CD8-positive, alpha-beta memory T cell (primary cell): Measurements from ENCODE around the gene MAFB. TPM values are rescaled to one million over a fixed set of nuclear protein-coding genes. Genes with fewer than 3 reads are reported as not detected.

Source experiments
- CTCF ChIA-PET: fragments of 350-600 bp; sonication (Branson Sonifier 250); formaldehyde crosslinking; loops from one replicate; lab custom pipeline; 2021; ENCODE audit warnings: antibody characterized with exemption; lab: Charles Lee
- POLR2A ChIA-PET: fragments of 350-600 bp; sonication (Branson Sonifier 250); formaldehyde crosslinking; loops from one replicate; lab custom pipeline; 2021; ENCODE audit warnings: antibody characterized with exemption; lab: Charles Lee
- DNase-seq, 5 donors: peaks; one replicate each; pipeline versions ENCODE4 v3.0.0 to v3.0.0-alpha.2; 2020 to 2022; ENCODE audit warnings: mixed read lengths in 1 of 5
- H3K27ac ChIP-seq: one replicate; pipeline ENCODE4 v1.7.0; 2013; ENCODE audit warnings: low read depth, mild to moderate bottlenecking, low read length, moderate library complexity
- H3K27me3 ChIP-seq: 2 replicates; pipeline ENCODE4 v1.7.0; 2013; ENCODE audit warnings: low read length, mild to moderate bottlenecking; ENCODE audit not compliant: insufficient read depth, poor library complexity, severe bottlenecking
- H3K36me3 ChIP-seq: 2 replicates; pipeline ENCODE4 v1.7.0; 2013; ENCODE audit warnings: mild to moderate bottlenecking, low read length, moderate library complexity; ENCODE audit not compliant: insufficient read depth
- H3K4me1 ChIP-seq: 2 replicates; pipeline ENCODE4 v1.7.0; 2013; ENCODE audit warnings: mild to moderate bottlenecking, low read length, moderate library complexity; ENCODE audit not compliant: insufficient read depth
- H3K4me3 ChIP-seq: 2 replicates; pipeline ENCODE4 v1.7.0; 2013; ENCODE audit warnings: mild to moderate bottlenecking, low read length
- H3K9me3 ChIP-seq: 2 replicates; pipeline ENCODE4 v1.7.0; 2013; ENCODE audit warnings: mild to moderate bottlenecking, low read length
- H3K27ac Mint-ChIP-seq, 8 donors: one replicate each; pipeline ENCODE4 v1.8.0; 2020 to 2021; ENCODE audit warnings: mixed read lengths in 8 of 8, mild to moderate bottlenecking in 6 of 8, inconsistent platforms in 3 of 8, moderate library complexity in 3 of 8
- H3K27me3 Mint-ChIP-seq, 2 donors: one replicate each; pipeline ENCODE4 v1.8.0; 2020 to 2021; ENCODE audit warnings: mixed read lengths in 2 of 2, mild to moderate bottlenecking in 1 of 2, moderate library complexity in 1 of 2
- H3K36me3 Mint-ChIP-seq, 3 donors: one replicate each; pipeline ENCODE4 v1.8.0; 2020 to 2021; ENCODE audit warnings: mixed read lengths in 3 of 3, inconsistent platforms in 1 of 3, mild to moderate bottlenecking in 1 of 3
- H3K4me1 Mint-ChIP-seq, 3 donors: one replicate each; pipeline ENCODE4 v1.8.0; 2020 to 2021; ENCODE audit warnings: mixed read lengths in 3 of 3, inconsistent platforms in 1 of 3, mild to moderate bottlenecking in 1 of 3
- H3K4me3 Mint-ChIP-seq, 7 donors: one replicate each; pipeline ENCODE4 v1.8.0; 2020 to 2021; ENCODE audit warnings: mixed read lengths in 7 of 7, mild to moderate bottlenecking in 6 of 7, moderate library complexity in 4 of 7, inconsistent platforms in 2 of 7
- H3K9me3 Mint-ChIP-seq, 5 donors: one replicate each; pipeline ENCODE4 v1.8.0; 2020 to 2022; ENCODE audit warnings: mixed read lengths in 5 of 5, mild to moderate bottlenecking in 3 of 5, moderate library complexity in 2 of 5, inconsistent platforms in 1 of 5
- polyA plus RNA-seq: library from polyadenylated mRNA; unstranded; fragments of 300-500 nt; fragmentation: Illumina TruSeq; gene quantifications from one replicate; pipeline ENCODE4 v1.2.3, GENCODE V29; 2021
- total RNA-seq, 2 experiments: library from RNA; stranded (reverse); gene quantifications; one replicate each; pipeline ENCODE4 v1.2.3, GENCODE V29; 2021

Gene MAFB
- total and polyA plus RNA-seq, 3 experiments from 2014 or later = 1.7 to 2.0 TPM; not detected in 1

- POLR2A ChIA-PET = no interaction called here
- no peaks in the 10 kb centered on the region for H3K9me3 Mint-ChIP-seq
These were observed 22.0 kb upstream of the MAFB start for GRCh38 chr20:40711079-40711478.

GRCh38 chr20:40710603-40711002 is 21.6 kb upstream of the MAFB start:
- no peak overlapping the region for H3K4me3 ChIP-seq
- no peak overlapping the region for H3K27ac Mint-ChIP-seq
- peaks cover 1 to 33% of the 10 kb centered on the region in 2 donors for H3K27me3 Mint-ChIP-seq
- H3K4me1 Mint-ChIP-seq = no peaks in the 10 kb centered on the region
- H3K9me3 ChIP-seq = no peaks in the 10 kb centered on the region
- no peak overlapping the region for H3K4me3 Mint-ChIP-seq
- no peak overlapping the region for H3K27ac ChIP-seq
- H3K4me1 ChIP-seq = no peaks in the 10 kb centered on the region
- peaks cover 9% of the 10 kb centered on the region for H3K27me3 ChIP-seq
- DNase-seq = no peak
- no peaks in the 10 kb centered on the region for H3K36me3 Mint-ChIP-seq
- no peaks in the 10 kb centered on the region for H3K9me3 Mint-ChIP-seq
- ChIA-PET CTCF (no interaction called here), POLR2A (no interaction called here)
- no peaks in the 10 kb centered on the region for H3K36me3 ChIP-seq

More at GRCh38 chr20:40711079-40711478, 22.0 kb upstream of the MAFB start:
- H3K27me3 ChIP-seq = peaks cover 9% of the 10 kb centered on the region
- no peaks in the 10 kb centered on the region for H3K36me3 ChIP-seq
- H3K4me1 Mint-ChIP-seq = no peaks in the 10 kb centered on the region
- H3K9me3 ChIP-seq = no peaks in the 10 kb centered on the region
- H3K4me1 ChIP-seq = no peaks in the 10 kb centered on the region
- no peak overlapping the region for H3K27ac Mint-ChIP-seq
- H3K27ac ChIP-seq = no peak overlapping the region
- H3K4me3 ChIP-seq = no peak overlapping the region
- H3K36me3 Mint-ChIP-seq = no peaks in the 10 kb centered on the region
- CTCF ChIA-PET = no interaction called here
- H3K27me3 Mint-ChIP-seq = peaks cover 1 to 34% of the 10 kb centered on the region in 2 donors
- H3K4me3 Mint-ChIP-seq = no peak overlapping the region
- no peak for DNase-seq

GRCh38 chr20:40706977-40707582 is 18.0 kb upstream of the MAFB start:
- Mint-ChIP-seq H3K4me3 (no peak overlapping the region), H3K27ac (peak overlapping the region in 1 of 8 donors; percentile 56)
- no peak for DNase-seq

GRCh38 chr20:40705413-40705812 is 16.4 kb upstream of the MAFB start:
- Histone ChIP-seq H3K27me3 (no peaks in the 10 kb centered on the region), H3K36me3 (no peaks in the 10 kb centered on the region), H3K9me3 (no peaks in the 10 kb centered on the region), H3K4me3 (no peak overlapping the region), H3K27ac (no peak overlapping the region), H3K4me1 (no peaks in the 10 kb centered on the region)
- Mint-ChIP-seq H3K4me3 (no peak overlapping the region), H3K4me1 (no peaks in the 10 kb centered on the region), H3K27me3 (peaks cover 0 to 17% of the 10 kb centered on the region in 2 donors), H3K36me3 (no peaks in the 10 kb centered on the region), H3K27ac (no peak overlapping the region), H3K9me3 (no peaks in the 10 kb centered on the region)
- ChIA-PET POLR2A (no interaction called here), CTCF (no interaction called here)
- DNase-seq = no peak

More at GRCh38 chr20:40706977-40707582, 18.0 kb upstream of the MAFB start:
- H3K27me3 Mint-ChIP-seq = peaks cover 1 to 16% of the 10 kb centered on the region in 2 donors
- H3K9me3 Mint-ChIP-seq = no peaks in the 10 kb centered on the region
- no peaks in the 10 kb centered on the region for H3K9me3 ChIP-seq
- no peaks in the 10 kb centered on the region for H3K4me1 Mint-ChIP-seq
- H3K4me3 ChIP-seq = no peak overlapping the region
- H3K36me3 ChIP-seq = no peaks in the 10 kb centered on the region
- no peaks in the 10 kb centered on the region for H3K4me1 ChIP-seq
- POLR2A ChIA-PET = no interaction called here
- no peaks in the 10 kb centered on the region for H3K36me3 Mint-ChIP-seq
- CTCF ChIA-PET = interaction anchor here (1.2 kb wide), 1 partner anchor 34 kb away, joined by 4 read pairs; no protein-coding TSS in a partner anchor
- no peak overlapping the region for H3K27ac ChIP-seq
- H3K27me3 ChIP-seq = peaks cover 2% of the 10 kb centered on the region

- H3K4me3 Mint-ChIP-seq = no peak overlapping the region
- Histone ChIP-seq H3K9me3 (no peaks in the 10 kb centered on the region), H3K27ac (no peak overlapping the region), H3K27me3 (no peaks in the 10 kb centered on the region), H3K4me1 (no peaks in the 10 kb centered on the region), H3K4me3 (no peak overlapping the region), H3K36me3 (no peaks in the 10 kb centered on the region)
- CTCF ChIA-PET = no interaction called here
- peaks cover 0 to 22% of the 10 kb centered on the region in 2 donors for H3K27me3 Mint-ChIP-seq
- H3K36me3 Mint-ChIP-seq = no peaks in the 10 kb centered on the region
- POLR2A ChIA-PET = no interaction called here
- H3K4me1 Mint-ChIP-seq = no peaks in the 10 kb centered on the region
- no peak for DNase-seq
- no peak overlapping the region for H3K27ac Mint-ChIP-seq
- H3K9me3 Mint-ChIP-seq = no peaks in the 10 kb centered on the region
These were observed 15.8 kb upstream of the MAFB start for GRCh38 chr20:40704828-40705227.

- no peaks in the 10 kb centered on the region for H3K4me1 ChIP-seq
- Mint-ChIP-seq H3K4me3 (no peak overlapping the region), H3K9me3 (no peaks in the 10 kb centered on the region), H3K36me3 (no peaks in the 10 kb centered on the region), H3K27ac (no peak overlapping the region), H3K27me3 (peaks cover 1 to 20% of the 10 kb centered on the region in 2 donors), H3K4me1 (no peaks in the 10 kb centered on the region)
- no peak overlapping the region for H3K27ac ChIP-seq
- H3K4me3 ChIP-seq = no peak overlapping the region
- H3K9me3 ChIP-seq = no peaks in the 10 kb centered on the region
- ChIA-PET POLR2A (no interaction called here), CTCF (no interaction called here)
- H3K27me3 ChIP-seq = no peaks in the 10 kb centered on the region
- DNase-seq = no peak
- H3K36me3 ChIP-seq = no peaks in the 10 kb centered on the region
These were observed 15.0 kb upstream of the MAFB start for GRCh38 chr20:40703975-40704530.

- CTCF ChIA-PET = no interaction called here
- no peak for DNase-seq
- POLR2A ChIA-PET = no interaction called here
These were observed 13.5 kb upstream of the MAFB start for GRCh38 chr20:40702504-40702903.

GRCh38 chr20:40698744-40699143 is 9.7 kb upstream of the MAFB start:
- H3K9me3 Mint-ChIP-seq = no peaks in the 10 kb centered on the region
- ChIA-PET POLR2A (no interaction called here), CTCF (no interaction called here)
- H3K36me3 Mint-ChIP-seq = peaks cover 0 to 2% (median 0%) of the 10 kb centered on the region in 3 donors
- H3K27me3 ChIP-seq = peaks cover 5% of the 10 kb centered on the region
- DNase-seq = no peak
- no peaks in the 10 kb centered on the region for H3K4me1 Mint-ChIP-seq
- H3K4me3 ChIP-seq = no peak overlapping the region
- H3K4me3 Mint-ChIP-seq = no peak overlapping the region
- H3K36me3 ChIP-seq = no peaks in the 10 kb centered on the region
- H3K27me3 Mint-ChIP-seq = peaks cover 22 to 65% of the 10 kb centered on the region in 2 donors
- no peaks in the 10 kb centered on the region for H3K9me3 ChIP-seq
- H3K27ac Mint-ChIP-seq = no peak overlapping the region
- no peak overlapping the region for H3K27ac ChIP-seq
- H3K4me1 ChIP-seq = no peaks in the 10 kb centered on the region

More at GRCh38 chr20:40702504-40702903, 13.5 kb upstream of the MAFB start:
- H3K4me3 Mint-ChIP-seq = no peak overlapping the region
- no peaks in the 10 kb centered on the region for H3K9me3 ChIP-seq
- no peaks in the 10 kb centered on the region for H3K4me1 ChIP-seq
- H3K4me3 ChIP-seq = no peak overlapping the region
- no peaks in the 10 kb centered on the region for H3K27me3 ChIP-seq
- H3K36me3 ChIP-seq = no peaks in the 10 kb centered on the region
- H3K36me3 Mint-ChIP-seq = no peaks in the 10 kb centered on the region
- H3K27ac ChIP-seq = no peak overlapping the region
- no peaks in the 10 kb centered on the region for H3K9me3 Mint-ChIP-seq
- no peak overlapping the region for H3K27ac Mint-ChIP-seq
- H3K4me1 Mint-ChIP-seq = no peaks in the 10 kb centered on the region
- peaks cover 7 to 29% of the 10 kb centered on the region in 2 donors for H3K27me3 Mint-ChIP-seq
